HUES64 (cell line): ENCODE measurements around the gene OR6C70. TPM values are rescaled to one million over a fixed set of nuclear protein-coding genes. Genes with fewer than 3 reads are reported as not detected.
"Not testable (repeated sequence)": the region's sequence is repeated elsewhere in the genome, so short reads cannot be mapped to it uniquely, and the experiment has no call there.

Experiments used
- H3K27ac ChIP-seq: 2 replicates; pipeline ENCODE4 v1.7.0; 2013; ENCODE audit warnings: low read depth, low read length, inconsistent platforms
- H3K27me3 ChIP-seq: 2 replicates; pipeline ENCODE4 v1.6.1; 2013; ENCODE audit warnings: mild to moderate bottlenecking, low read length; ENCODE audit not compliant: insufficient read depth
- H3K36me3 ChIP-seq: 2 replicates; pipeline ENCODE4 v1.6.1; 2013; ENCODE audit warnings: mild to moderate bottlenecking, low read length; ENCODE audit not compliant: insufficient read depth
- H3K4me1 ChIP-seq: 2 replicates; pipeline ENCODE4 v1.6.1; 2013; ENCODE audit warnings: mild to moderate bottlenecking, low read length, moderate library complexity; ENCODE audit not compliant: insufficient read depth
- H3K4me3 ChIP-seq: 2 replicates; pipeline ENCODE4 v1.5.1; 2013; ENCODE audit warnings: mild to moderate bottlenecking, low read length, moderate library complexity
- H3K9ac ChIP-seq: 2 replicates; pipeline ENCODE4 v1.6.1; 2013; ENCODE audit warnings: mild to moderate bottlenecking, low read depth, low read length
- H3K9me3 ChIP-seq: 2 replicates; pipeline ENCODE4 v1.6.1; 2013; ENCODE audit warnings: low read depth, low read length; ENCODE audit not compliant: insufficient read depth
- WGBS: fragments of 150-250, 120-280 bp; methylation state at CpG from one replicate; pipeline ENCODE4 v1.1.7; 2013; ENCODE audit warnings: missing lambda C conversion rate; 5-methylcytosine and 5-hydroxymethylcytosine counted together
- polyA plus RNA-seq, 2 experiments: library from polyadenylated mRNA; stranded (reverse); fragments of 50-300 nt; gene quantifications; one replicate each; pipeline ENCODE4 v1.2.3, GENCODE V29; 2013

OR6C70 gene
- not detected for polyA plus RNA-seq (2013, experiment 1 of 2)
- not detected for polyA plus RNA-seq (2013, experiment 2 of 2)

DNA sequence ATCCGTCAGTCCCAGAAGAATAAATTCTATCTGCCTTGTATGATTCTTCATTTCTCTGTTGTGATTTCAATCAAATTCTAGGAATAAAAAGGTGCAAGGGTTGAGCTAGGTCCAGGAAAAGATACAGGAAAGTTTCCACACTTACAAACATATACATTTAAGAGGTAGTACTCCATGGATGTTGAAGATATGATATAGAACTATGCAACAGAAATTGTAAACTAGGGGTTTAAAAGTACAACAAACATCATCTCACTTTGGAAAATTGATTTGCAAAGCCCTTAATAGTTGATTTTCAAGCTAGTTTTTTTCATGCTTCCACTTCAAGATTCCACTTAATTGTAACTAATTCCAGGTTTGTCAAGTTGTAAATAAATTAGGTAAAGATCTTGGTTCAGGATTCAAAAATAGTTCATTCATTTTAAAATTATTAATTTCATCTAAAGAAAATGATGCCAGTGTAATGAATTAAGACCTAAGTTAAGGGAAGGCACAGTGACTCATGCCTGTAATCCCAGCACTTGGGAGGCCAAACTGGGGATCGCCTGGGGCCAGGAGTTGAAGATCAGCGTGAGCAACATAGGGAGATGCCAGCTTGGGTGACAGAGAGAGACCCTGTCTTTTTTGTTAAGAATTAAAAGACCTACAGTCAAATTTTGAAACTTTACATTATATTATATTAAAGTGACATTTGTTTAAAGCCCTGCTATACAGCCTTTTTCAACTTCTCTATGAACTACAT, at the start of gene OR6C70:
Gene OR6C70 (minus strand): TSS at position 51 of the 742 bp plus-strand sequence. CDS start 0 bp downstream, at position 51.
- H3K9ac ChIP-seq, result no peak within 1 kb of the TSS
- no peak within 1 kb of the TSS for H3K27ac ChIP-seq
- no peaks in the 10 kb centered on the region for H3K27me3 ChIP-seq
- no peaks in the 10 kb centered on the region for H3K36me3 ChIP-seq
- peaks cover 8% of the 10 kb centered on the region for H3K4me1 ChIP-seq
- no peak within 1 kb of the TSS for H3K4me3 ChIP-seq
- WGBS, result 68% methylated on average over 2 of the region's 3 CpGs
- H3K9me3 ChIP-seq, result no peaks in the 10 kb centered on the region

DNA sequence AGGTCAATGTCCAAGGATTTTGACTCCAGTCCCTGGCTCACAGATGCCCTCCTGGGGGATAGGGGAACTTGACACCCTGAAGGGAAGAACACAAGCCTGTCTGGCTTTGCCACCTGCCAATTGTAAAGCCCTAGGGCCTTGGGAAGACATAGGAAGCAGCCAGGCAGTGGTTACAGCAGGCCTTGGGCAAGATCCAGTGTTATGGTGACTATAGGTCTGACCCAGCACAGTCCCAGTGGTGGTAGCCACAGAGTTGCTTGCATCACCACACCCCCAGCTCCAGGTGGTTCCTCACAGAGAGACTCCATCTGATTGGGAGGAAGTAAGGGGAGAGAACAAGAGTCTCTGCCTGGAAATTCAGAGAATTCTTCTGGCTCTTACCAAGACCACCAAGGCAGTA, 46.5 kb upstream of the OR6C70 start:
- Histone ChIP-seq H3K4me1 (no peaks in the 10 kb centered on the region), H3K27ac (no peak overlapping the region), H3K36me3 (no peaks in the 10 kb centered on the region), H3K9me3 (no peaks in the 10 kb centered on the region), H3K27me3 (no peaks in the 10 kb centered on the region), H3K9ac (no peak overlapping the region), H3K4me3 (no peak overlapping the region)

DNA sequence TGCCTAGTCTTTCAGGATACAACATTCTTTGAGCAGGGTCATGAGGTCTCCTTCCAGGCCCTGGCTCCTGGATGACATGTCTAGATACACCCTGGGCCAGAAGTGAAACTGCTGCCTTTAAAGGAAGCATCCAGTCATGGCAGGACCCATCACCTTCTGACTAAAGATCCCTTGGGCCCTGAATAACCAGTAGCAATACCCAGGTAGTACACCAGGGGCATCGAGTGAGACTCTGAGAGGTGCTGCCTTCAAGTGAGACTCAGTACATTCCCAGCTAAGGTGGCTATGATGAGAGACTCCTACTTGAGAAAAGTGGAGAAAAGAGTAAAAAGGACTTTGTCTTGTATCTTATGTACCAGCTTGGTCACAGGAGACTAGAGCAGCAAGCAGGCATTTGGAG, 45.8 kb upstream of the OR6C70 start:
- Histone ChIP-seq H3K9me3 (no peaks in the 10 kb centered on the region), H3K27me3 (no peaks in the 10 kb centered on the region), H3K4me1 (no peaks in the 10 kb centered on the region), H3K27ac (no peak overlapping the region), H3K4me3 (no peak overlapping the region), H3K9ac (no peak overlapping the region), H3K36me3 (no peaks in the 10 kb centered on the region)
- WGBS, result 88% methylated on average over 1 of the region's 1 CpG

DNA sequence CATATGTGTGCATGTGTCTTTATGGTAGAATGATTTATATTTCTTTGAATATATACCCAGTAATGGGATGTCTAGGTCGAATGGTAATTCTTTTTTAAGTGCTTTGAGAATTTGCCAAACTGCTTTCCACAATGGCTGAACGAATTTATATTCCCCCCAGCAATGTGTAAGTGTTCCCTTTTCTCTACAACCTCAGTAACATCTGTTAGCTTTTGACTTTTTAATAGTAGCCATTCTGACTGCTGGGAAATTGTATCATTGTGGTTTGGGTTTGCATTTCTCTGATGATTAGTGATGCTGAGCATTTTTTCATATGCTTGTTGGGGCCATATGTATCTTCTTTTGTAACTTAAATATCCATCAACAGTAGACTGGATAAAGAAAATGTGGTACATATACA, 31.7 kb upstream of the OR6C70 start:
- 78% methylated on average over 2 of the region's 2 CpGs for WGBS
- Histone ChIP-seq H3K9me3 (no peaks in the 10 kb centered on the region), H3K27ac (no peak overlapping the region), H3K4me1 (no peaks in the 10 kb centered on the region), H3K27me3 (no peaks in the 10 kb centered on the region), H3K36me3 (no peaks in the 10 kb centered on the region), H3K9ac (no peak overlapping the region), H3K4me3 (no peak overlapping the region)

- H3K9ac ChIP-seq, result no peak overlapping the region
- no peaks in the 10 kb centered on the region for H3K4me1 ChIP-seq
- no peak overlapping the region for H3K4me3 ChIP-seq
- H3K27me3 ChIP-seq, result no peaks in the 10 kb centered on the region
- 85% methylated on average over 1 of the region's 2 CpGs for whole genome bisulfite sequencing
- no peak overlapping the region for H3K27ac ChIP-seq
- no peaks in the 10 kb centered on the region for H3K36me3 ChIP-seq
- no peaks in the 10 kb centered on the region for H3K9me3 ChIP-seq
Measured at GRCh38 chr12:55499810-55500252, 29.9 kb upstream of the OR6C70 start.

DNA sequence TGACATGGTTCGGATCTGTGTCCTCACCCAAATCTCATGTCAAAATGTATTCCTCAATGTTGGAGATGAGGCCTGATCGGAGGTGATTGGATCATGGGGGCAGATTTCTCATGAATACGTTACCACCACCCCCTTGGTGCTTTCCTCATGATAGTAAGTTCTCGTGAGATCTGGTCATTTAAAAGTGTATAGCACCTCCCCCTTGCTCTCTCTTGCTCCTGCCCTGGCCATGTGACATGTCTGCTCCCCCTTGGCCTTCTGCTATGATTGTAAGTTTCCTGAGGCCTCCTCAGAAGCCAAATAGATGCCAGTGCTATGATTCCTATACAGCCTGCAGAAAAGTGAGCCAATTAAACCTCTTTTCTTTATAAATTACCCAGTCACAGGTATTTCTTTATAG, 29.3 kb upstream of the OR6C70 start:
- Histone ChIP-seq H3K4me1 (no peaks in the 10 kb centered on the region), H3K36me3 (no peaks in the 10 kb centered on the region), H3K9me3 (no peaks in the 10 kb centered on the region), H3K27me3 (no peaks in the 10 kb centered on the region), H3K27ac (no peak overlapping the region), H3K4me3 (no peak overlapping the region), H3K9ac (no peak overlapping the region)
- 89% methylated on average over 4 of the region's 4 CpGs for WGBS

DNA sequence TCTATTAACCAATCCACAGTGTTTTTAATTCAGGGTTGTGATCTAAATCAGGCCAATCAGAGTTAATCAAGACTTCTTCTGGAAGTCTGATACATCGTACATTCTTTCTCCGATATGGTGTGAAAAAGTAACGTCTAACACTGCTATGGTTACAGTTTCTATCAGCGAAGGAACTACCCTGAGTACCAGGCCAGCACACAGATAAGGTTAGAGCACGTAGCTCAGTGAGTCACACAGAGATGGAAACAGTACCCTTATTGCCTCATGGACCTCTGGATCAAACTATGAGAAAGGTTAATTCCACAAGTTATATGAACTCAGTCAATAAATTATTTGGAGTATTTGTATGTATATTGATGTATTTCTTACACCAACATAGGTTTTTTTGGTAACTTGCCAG, 25.6 kb upstream of the OR6C70 start:
- H3K27ac ChIP-seq, result no peak overlapping the region
- no peaks in the 10 kb centered on the region for H3K4me1 ChIP-seq
- no peaks in the 10 kb centered on the region for H3K9me3 ChIP-seq
- H3K9ac ChIP-seq, result no peak overlapping the region
- no peaks in the 10 kb centered on the region for H3K27me3 ChIP-seq
- H3K36me3 ChIP-seq, result no peaks in the 10 kb centered on the region
- 95% methylated on average over 5 of the region's 5 CpGs for WGBS
- H3K4me3 ChIP-seq, result no peak overlapping the region

DNA sequence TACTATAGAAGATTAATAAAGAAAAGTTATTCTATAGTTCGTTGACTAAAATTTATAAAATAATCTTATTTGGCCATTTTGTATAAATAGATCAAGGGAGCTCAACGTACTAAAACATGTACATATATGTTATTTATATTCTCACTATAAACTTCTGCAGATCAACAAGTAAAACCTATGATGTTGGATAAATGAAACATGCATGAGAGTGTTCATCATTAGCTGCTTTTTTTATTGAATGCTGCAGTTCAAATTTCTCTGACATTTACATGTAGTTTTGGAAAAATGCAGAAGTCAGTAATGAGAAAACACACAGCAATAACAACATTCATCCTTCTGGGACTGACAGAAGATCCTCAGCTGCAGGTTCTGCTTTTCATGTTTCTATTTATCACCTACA, 22.1 kb upstream of the OR6C70 start, which contains the start of gene OR6C68:
Gene OR6C68 (plus strand): TSS at position 301 of the 400 bp plus-strand sequence. CDS start 0 bp downstream, at position 301.
- Histone ChIP-seq H3K27ac (no peak within 1 kb of the TSS), H3K9me3 (no peaks in the 10 kb centered on the region), H3K36me3 (no peaks in the 10 kb centered on the region), H3K27me3 (no peaks in the 10 kb centered on the region), H3K9ac (no peak within 1 kb of the TSS), H3K4me3 (no peak within 1 kb of the TSS), H3K4me1 (no peaks in the 10 kb centered on the region)
- WGBS, result no CpG with 5 or more reads among the region's 2 CpGs

- H3K9ac ChIP-seq, H3K4me3 ChIP-seq, H3K4me1 ChIP-seq, H3K9me3 ChIP-seq, H3K27ac ChIP-seq, H3K36me3 ChIP-seq, H3K27me3 ChIP-seq: not testable (repeated sequence)
- WGBS, result 60% methylated on average over 9 of the region's 13 CpGs
Measured at GRCh38 chr12:55484284-55484683, 14.3 kb upstream of the OR6C70 start.

GRCh38 chr12:55479136-55479535, 9.2 kb upstream of the OR6C70 start:
- not testable (repeated sequence) for H3K9ac ChIP-seq, H3K27ac ChIP-seq, H3K36me3 ChIP-seq, H3K4me1 ChIP-seq, H3K27me3 ChIP-seq, H3K4me3 ChIP-seq, H3K9me3 ChIP-seq
- WGBS, result 95% methylated on average over 29 of the region's 29 CpGs

GRCh38 chr12:55472264-55472663, 2.3 kb upstream of the OR6C70 start:
- H3K9ac ChIP-seq, result no peak overlapping the region
- no CpG with 5 or more reads among the region's 1 CpG for WGBS
- no peaks in the 10 kb centered on the region for H3K27me3 ChIP-seq
- no peak overlapping the region for H3K4me3 ChIP-seq
- H3K27ac ChIP-seq, result no peak overlapping the region
- H3K9me3 ChIP-seq, result no peaks in the 10 kb centered on the region
- peaks cover 8% of the 10 kb centered on the region for H3K4me1 ChIP-seq
- H3K36me3 ChIP-seq, result no peaks in the 10 kb centered on the region

DNA sequence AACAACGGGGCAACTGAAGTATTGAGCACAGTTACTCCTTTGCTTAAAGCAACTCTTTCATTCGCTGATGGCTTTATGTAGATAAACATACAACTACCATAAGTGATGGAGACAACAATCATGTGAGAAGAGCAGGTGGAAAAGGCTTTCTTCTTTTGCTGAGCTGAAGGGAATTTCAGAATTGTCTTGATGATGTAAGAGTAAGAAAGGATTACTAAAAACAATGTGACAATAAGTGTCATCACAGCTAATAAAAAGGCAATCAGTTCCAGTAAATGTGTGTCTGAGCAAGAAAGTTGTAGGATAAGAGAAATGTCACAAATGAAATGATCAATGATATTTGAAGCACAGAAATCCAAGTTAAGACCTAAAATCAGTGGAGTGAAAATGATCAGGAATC, 647 bp downstream of the OR6C70 start:
- no peaks in the 10 kb centered on the region for H3K36me3 ChIP-seq
- 77% methylated on average over 2 of the region's 2 CpGs for WGBS
- H3K9ac ChIP-seq, result no peak overlapping the region
- H3K4me1 ChIP-seq, result peaks cover 8% of the 10 kb centered on the region
- no peak overlapping the region for H3K4me3 ChIP-seq
- no peaks in the 10 kb centered on the region for H3K9me3 ChIP-seq
- no peak overlapping the region for H3K27ac ChIP-seq
- H3K27me3 ChIP-seq, result no peaks in the 10 kb centered on the region
